Forelimb muscle (tissue), 1 donor: ENCODE data around the gene PPM1N. TPM values are rescaled to one million over a fixed set of nuclear protein-coding genes. Genes with fewer than 3 reads are reported as not detected.
A peak's percentile ranks its signal among the peaks of the same experiment; 100 is the strongest.
"Not testable (repeated sequence)": the region's sequence is repeated elsewhere in the genome, so short reads cannot be mapped to it uniquely, and the experiment has no call there.

Experiments used
- DNase-seq: peaks from one replicate; pipeline ENCODE4 v3.0.0-alpha.2; 2013; ENCODE audit warnings: low read depth
- polyA plus RNA-seq: library from polyadenylated mRNA; unstranded; fragments of 120-200 nt; gene quantifications from one replicate; pipeline ENCODE4 v1.2.1, GENCODE V29; 2013; ENCODE audit not compliant: insufficient read length

The PPM1N gene
- polyA plus RNA-seq, 1 donor: 1.0 TPM

DNA sequence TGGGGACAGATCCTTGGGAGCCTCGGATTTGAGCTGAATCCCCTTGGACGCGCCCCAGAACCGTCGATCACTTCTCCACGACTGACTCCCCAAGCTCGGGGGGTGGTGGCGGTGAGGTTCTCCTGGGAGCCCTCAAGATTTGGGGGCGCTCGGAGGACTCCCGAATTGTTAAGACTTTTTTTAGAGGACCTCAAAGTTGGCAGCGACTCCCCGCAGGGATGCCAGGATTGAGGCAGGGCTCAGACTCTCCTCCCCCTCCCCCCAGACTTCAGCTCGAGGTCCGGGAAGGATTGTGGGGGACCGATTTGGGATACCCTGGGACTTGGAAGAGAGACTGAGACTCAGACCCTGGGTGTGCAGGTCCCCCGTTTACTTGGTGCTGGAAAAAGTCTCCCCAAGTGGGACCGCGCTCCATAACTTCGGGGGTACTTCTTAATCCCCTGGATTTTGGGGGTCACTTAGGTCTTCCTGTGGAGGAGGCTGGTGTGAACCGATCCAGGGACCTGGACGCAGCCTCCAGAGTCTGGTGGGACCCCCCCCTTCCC lies 9.7 kb downstream of the PPM1N start:
- no peak for DNase-seq

- no peak for DNase-seq
Measured at GRCh38 chr19:45508417-45508860, 10.2 kb downstream of the PPM1N start.

- no peak for DNase-seq
Measured at GRCh38 chr19:45508861-45509691, 10.8 kb downstream of the PPM1N start.

DNA sequence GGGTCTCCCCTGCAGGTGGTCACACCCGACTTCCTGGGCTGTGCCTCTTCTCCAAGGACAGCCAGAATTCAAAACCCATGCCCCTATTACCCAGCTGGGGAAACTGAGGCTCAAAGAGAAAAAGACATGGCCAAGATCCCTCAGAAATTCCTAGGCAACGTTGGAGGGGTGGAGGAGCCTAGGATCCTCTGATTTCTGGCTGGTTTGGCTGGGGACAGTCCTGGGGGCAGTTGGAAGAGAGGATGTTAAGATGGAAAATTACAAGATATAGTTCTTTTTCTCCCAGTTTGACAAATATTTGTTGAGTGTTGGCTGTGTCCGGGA lies 11.4 kb downstream of the PPM1N start:
- no peak for DNase-seq

- DNase-seq: not testable (repeated sequence)
Measured at GRCh38 chr19:45510352-45510751, 12.1 kb downstream of the PPM1N start.

- DNase-seq: no peak
Measured at GRCh38 chr19:45511074-45511473, 12.8 kb downstream of the PPM1N start.

DNA sequence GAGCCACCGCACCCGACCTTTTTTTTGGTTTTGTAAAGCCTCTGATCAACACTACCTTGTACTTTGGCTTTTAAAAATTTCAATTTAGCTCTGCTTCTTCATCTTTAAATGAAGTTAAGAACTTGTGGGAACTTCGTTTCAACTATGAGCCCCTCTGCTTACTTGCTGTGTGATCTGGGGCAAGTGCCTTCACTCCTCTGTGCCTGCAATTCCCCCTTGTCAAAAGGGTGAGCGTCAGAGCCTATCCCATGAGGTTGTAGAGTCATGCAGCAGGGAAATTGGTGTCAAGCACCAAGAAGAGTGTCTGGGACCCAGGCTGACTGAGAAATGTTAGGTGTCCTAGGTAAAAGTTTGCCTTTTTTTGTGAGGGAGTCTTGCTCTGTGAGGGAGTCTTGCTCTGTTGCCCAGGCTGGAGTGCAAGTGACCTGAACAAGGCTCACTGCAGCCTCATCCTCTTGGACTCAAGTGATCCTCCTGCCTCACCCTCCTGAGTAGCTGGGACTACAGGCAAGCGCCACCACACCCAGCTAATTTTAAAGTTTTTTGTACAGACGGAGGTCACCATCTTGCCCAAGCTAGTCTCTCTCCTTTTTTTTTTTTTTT lies 14.7 kb downstream of the PPM1N start:
- DNase-seq: no peak

DNA sequence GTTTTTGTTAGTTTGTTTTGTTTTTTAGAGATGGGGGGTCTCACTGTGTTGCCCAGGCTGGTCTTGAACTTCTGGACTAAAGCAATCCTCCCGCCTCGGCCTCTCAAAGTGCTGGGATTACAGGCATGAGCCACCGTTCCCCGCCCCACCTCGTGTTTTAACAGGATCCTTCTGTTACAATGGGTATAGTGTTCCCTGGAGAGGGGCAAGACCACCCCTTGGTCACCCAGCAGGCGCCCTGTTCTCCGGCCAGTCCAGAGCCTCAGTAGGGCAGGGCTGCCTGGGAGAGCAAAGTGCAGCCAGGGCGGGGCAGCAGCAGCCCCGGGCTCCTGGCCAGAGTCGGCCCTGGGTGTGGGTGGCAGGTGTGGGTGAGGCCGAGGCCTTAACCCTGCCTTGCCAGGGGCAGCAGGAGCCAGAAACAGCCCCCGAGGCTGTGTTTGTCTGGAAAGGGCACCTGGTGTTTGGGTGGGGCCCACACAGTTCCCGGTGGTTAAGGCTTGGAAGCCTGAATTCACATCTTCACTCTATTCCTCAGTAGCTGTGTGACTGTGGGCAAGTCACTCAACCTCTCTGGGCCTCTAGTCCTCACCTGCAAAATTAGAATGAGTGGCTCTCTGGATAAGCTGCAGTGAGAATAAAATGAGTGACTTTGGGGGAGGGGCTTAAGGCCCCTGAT lies 16.3 kb downstream of the PPM1N start:
- no peak for DNase-seq

DNA sequence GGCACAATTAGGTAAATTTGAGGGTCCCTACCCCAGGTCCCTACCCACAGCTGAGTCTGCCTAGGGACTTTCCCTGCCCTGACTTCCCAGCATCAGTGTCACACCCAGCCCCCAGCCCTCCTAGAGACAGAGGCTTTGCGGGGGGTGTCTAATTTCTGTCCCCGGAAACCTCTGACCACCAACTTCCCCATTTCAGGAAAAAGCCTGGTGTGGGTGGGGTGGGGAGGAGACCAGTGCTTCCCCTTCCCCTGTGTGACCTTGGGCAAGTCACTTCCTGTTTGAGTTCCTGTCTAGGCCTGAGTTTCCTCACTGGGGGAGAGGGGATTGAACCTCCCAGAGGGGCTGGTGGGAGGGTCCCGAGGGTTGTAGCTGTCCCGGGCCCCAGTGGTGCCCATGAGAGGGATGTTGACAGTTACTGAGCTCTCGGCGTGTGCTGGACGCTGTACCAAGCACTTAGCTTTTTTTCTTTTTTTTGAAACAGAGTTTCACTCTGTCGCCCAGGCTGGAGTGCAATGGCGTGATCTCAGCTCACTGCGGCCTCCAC lies 16.9 kb downstream of the PPM1N start:
- no peak for DNase-seq

DNA sequence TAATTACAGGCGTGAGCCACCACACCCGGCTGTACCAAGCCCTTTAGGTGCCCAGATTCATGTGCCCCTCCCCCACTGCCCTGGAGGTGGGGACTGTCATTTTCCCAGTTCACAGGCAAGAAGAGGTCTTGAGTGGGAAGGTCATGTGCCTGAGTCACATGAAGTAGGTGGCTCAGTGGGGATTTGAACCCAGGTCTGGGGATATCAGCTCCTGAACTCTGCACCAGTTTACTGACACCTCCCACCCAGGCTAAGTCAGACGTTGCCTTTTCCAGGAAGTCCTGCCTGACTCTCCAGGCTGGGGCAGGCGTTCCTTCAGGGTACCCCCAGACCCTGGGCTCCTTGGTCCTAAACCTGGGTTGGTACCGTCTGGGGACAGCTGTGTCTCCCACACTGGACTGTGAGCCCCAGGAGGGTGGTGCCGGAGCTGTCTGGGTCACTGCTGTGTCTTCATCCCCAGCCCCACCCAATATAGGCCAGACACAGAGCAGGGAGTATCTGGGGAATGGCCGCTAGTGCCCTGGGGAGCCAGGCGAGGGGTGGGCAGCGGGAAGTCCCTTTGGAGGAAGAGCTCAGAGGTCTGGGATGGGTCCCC lies 17.7 kb downstream of the PPM1N start:
- no peak for DNase-seq

DNA sequence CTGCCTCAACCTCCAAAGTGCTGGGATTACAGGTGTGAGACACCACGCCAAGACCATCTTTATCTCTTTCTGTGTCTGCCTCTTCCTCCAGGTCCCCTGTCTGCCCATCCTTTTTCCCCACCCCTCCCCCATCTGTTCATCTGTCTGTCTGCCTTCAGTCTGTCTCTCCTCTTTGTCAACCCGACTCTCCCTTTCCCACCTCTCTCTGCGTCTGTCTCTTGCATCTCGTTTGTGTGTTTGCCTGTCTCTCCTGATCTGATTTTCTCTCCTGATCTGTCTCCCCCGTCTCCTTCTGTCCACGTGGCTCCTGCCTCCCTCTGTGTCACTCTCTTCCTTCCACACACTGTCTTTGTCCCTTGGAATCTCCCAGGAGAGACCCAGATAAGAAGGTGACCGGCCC lies 19.0 kb downstream of the PPM1N start:
- DNase-seq: no peak

DNA sequence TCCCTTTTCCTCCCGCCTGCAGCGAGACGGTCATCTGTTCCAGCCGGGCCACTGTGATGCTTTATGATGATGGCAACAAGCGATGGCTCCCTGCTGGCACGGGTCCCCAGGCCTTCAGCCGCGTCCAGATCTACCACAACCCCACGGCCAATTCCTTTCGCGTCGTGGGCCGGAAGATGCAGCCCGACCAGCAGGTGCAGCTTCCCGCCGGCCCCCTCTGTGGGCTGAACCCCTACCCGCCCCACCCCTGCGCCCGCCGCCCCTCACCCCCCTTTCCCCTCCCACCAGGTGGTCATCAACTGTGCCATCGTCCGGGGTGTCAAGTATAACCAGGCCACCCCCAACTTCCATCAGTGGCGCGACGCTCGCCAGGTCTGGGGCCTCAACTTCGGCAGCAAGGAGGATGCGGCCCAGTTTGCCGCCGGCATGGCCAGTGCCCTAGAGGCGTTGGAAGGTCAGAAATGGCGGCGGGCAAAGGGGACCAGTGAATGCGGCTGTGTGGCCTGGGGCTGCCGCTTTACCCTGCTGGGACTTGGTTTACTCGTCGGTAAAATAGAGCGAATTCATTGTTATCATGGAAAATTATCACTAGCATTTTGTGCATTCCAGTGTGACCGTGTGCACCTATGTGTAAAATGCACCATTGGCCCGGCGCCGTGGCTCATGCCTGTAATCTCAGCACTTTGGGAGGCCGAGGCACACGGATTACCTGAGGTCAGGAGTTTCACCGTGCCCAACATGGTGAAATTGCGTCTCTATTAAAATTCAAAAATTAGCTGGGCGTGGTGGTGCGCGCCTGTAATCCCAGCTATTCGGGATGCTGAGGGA lies 19.6 kb downstream of the PPM1N start:
- no peak for DNase-seq

- no peak for DNase-seq
Measured at GRCh38 chr19:45518469-45518826, 20.2 kb downstream of the PPM1N start.

- no peak for DNase-seq
Measured at GRCh38 chr19:45522010-45522941, 24.0 kb downstream of the PPM1N start.

GRCh38 chr19:45523642-45524256 lies 25.5 kb downstream of the PPM1N start:
- DNase-seq: peak; percentile 83

GRCh38 chr19:45524575-45525129 lies 26.4 kb downstream of the PPM1N start:
- no peak for DNase-seq

- DNase-seq: no peak
Measured at GRCh38 chr19:45526143-45526542, 27.9 kb downstream of the PPM1N start.

DNA sequence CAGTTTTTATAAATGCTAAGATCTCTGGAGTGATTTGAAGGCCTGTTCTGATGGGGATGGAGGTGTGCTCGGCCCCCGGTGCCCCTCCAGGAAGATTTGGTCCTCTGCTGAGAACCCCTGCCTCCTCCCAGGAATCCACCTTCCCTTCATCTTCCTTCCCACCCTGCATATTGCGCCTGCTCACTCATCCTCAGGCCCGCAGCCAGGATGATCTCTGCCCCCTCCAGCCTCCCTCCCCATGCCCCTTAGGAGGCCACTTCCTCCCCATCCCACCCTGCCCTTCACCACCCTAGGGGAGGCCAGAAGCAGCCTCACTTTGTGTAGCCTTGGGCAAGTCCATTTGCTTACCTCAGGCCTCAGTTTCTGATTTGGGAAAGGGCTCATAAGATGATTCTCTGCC lies 28.7 kb downstream of the PPM1N start:
- no peak for DNase-seq

GRCh38 chr19:45527731-45528130 lies 29.5 kb downstream of the PPM1N start:
- DNase-seq: no peak
